C4-2B (cell line): ENCODE results near the gene OR2T29.
"Not testable (repeated sequence)": the region's sequence is repeated elsewhere in the genome, so short reads cannot be mapped to it uniquely, and the experiment has no call there.

ENCODE experiments used
- CTCF ChIP-seq: fragments of 450-650 bp; conservative IDR thresholded peaks from 2 replicates; pipeline ENCODE4 v1.5.1; 2017; ENCODE audit warnings: mild to moderate bottlenecking
- ZFX ChIP-seq: fragments of 450-650 bp; IDR thresholded peaks from 2 replicates; pipeline ENCODE4 v1.6.1; 2017

- not testable (repeated sequence) for TF ChIP-seq CTCF, ZFX
Observed at GRCh38 chr1:248572049-248572448, 9.5 kb upstream of the OR2T29 start.
